Glutamatergic neuron (in vitro differentiated cells): Measurements from ENCODE around the gene HOXC13. TPM values are rescaled to one million over a fixed set of nuclear protein-coding genes. Genes with fewer than 3 reads are reported as not detected.

ENCODE experiments used
- DNase-seq: peaks from one replicate; pipeline ENCODE4 v3.0.0; 2022
- H3K27ac Mint-ChIP-seq: one replicate; pipeline ENCODE4 v1.8.0; 2020; ENCODE audit warnings: mild to moderate bottlenecking, mixed read lengths, inconsistent platforms; ENCODE audit not compliant: unreplicated experiment
- H3K27me3 Mint-ChIP-seq: one replicate; pipeline ENCODE4 v1.8.0; 2020; ENCODE audit warnings: mild to moderate bottlenecking, moderate library complexity, mixed read lengths, inconsistent platforms; ENCODE audit not compliant: unreplicated experiment
- H3K36me3 Mint-ChIP-seq: one replicate; pipeline ENCODE4 v1.8.0; 2020; ENCODE audit warnings: mild to moderate bottlenecking, mixed read lengths, inconsistent platforms; ENCODE audit not compliant: unreplicated experiment
- H3K4me1 Mint-ChIP-seq: one replicate; pipeline ENCODE4 v1.8.0; 2020; ENCODE audit warnings: mild to moderate bottlenecking, low read depth, mixed read lengths, inconsistent platforms; ENCODE audit not compliant: unreplicated experiment
- H3K4me3 Mint-ChIP-seq: one replicate; pipeline ENCODE4 v1.8.0; 2020; ENCODE audit warnings: mild to moderate bottlenecking, mixed read lengths, inconsistent platforms; ENCODE audit not compliant: unreplicated experiment
- H3K9me3 Mint-ChIP-seq: one replicate; pipeline ENCODE4 v1.8.0; 2020; ENCODE audit warnings: mild to moderate bottlenecking, moderate library complexity, mixed read lengths, inconsistent platforms; ENCODE audit not compliant: unreplicated experiment
- total RNA-seq: library from RNA; stranded (reverse); fragmentation: NEBNext Ultra II Directional; extraction: Animal tissue kit (Norgen Biotek cat#: 25700); gene quantifications from one replicate; pipeline ENCODE4 v1.2.1, GENCODE V29; 2021; ENCODE audit not compliant: unreplicated experiment
- TF ChIP-seq, protein P1 (sequence below): fragments of 200-600 bp; sonication (generic); IDR thresholded peaks from one replicate; pipeline ENCODE4 v1.5.0; 2021; ENCODE audit not compliant: partially characterized antibody, unreplicated experiment

The HOXC13 gene
- total RNA-seq, 1 donor from 2014 or later, result not detected

DNA sequence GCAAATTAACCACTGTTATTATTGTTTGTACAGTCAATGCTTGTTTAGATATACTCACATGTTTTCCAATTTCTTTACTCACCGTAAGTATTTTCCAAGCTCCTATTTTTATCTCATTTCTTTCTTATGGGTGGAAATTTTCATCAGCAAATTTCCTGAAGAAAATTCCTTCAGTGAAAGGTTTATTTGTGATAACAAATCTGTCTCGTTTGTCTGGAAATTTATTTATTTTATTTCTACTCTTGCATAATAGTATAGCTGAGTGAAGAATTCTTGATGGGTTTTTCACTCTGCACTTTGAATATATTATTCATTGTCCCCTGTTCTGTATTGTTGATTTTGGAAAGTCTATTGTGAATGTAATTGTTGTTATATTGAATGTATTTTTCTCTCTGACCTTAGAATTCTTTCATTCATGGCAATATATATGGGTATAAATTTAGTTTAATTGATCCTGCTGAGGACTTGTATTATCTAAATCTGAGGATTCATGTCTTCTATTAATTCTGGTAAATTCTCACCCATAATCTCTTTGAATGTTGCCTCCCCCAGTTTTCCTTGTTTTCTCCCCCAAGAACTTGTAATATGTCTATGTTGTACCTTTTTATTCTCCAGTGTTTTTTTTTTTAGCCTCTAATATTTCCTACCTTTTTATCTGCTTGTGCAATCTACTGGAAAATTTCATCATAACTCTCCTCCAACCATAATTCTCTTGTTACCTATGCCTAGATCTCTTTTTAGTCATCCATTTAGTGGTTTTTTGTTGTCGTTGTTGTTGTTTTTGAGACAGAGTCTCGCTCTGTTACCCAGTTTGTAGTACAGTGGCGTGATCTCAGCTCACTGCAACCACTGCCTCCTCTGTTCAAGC, 21.6 kb upstream of the HOXC13 start:
- DNase-seq, result no peak
- Mint-ChIP-seq H3K36me3 (no peaks in the 10 kb centered on the region), H3K4me1 (no peaks in the 10 kb centered on the region), H3K27me3 (peaks cover 3% of the 10 kb centered on the region), H3K4me3 (no peak overlapping the region), H3K27ac (no peak overlapping the region), H3K9me3 (no peaks in the 10 kb centered on the region)
- TF ChIP-seq, protein P1, sequence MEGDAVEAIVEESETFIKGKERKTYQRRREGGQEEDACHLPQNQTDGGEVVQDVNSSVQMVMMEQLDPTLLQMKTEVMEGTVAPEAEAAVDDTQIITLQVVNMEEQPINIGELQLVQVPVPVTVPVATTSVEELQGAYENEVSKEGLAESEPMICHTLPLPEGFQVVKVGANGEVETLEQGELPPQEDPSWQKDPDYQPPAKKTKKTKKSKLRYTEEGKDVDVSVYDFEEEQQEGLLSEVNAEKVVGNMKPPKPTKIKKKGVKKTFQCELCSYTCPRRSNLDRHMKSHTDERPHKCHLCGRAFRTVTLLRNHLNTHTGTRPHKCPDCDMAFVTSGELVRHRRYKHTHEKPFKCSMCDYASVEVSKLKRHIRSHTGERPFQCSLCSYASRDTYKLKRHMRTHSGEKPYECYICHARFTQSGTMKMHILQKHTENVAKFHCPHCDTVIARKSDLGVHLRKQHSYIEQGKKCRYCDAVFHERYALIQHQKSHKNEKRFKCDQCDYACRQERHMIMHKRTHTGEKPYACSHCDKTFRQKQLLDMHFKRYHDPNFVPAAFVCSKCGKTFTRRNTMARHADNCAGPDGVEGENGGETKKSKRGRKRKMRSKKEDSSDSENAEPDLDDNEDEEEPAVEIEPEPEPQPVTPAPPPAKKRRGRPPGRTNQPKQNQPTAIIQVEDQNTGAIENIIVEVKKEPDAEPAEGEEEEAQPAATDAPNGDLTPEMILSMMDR, result no peak

DNA sequence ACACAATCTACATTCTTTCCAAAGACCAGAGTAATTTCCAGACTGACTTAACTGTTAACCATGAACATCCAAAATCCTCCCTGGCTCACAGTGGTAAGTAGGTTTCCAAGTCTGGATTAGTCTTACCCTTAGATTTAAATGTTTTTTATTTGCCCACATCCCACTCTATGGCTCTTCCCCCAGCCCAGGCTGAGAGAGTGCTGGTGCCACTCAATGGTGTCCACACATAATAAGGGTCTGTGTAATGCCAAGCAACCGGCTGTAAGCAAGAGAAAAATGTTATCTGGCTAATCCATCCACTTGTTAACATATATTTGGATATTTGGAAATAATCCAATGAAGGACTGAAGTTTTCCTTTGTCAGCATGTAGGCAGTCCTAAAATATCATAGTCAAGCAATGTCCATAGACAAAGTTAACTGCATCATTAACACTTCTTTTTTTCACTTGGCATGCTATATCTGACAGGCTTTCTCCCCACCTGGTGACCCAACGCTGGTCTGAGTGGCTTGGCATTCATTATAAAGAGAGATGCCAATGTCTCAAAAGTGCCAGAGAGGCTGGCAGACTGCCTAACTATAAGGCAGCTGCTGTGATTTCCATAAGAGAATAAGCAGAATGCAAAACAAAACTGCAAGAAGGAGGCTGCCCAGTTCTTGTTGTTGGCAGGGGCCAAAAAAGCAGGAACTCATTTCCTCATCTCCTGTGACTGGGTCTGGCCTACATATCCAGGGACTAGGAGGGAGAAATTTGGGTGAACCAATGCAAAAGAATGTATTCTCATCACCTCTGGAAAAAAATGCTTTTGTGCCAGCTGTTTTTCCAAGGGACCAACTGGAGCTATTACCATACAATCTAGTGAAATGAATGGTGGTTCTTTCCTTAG, 13.9 kb upstream of the HOXC13 start:
- TF ChIP-seq, protein P1, result no peak
- no peaks in the 10 kb centered on the region for H3K36me3 Mint-ChIP-seq
- no peaks in the 10 kb centered on the region for H3K9me3 Mint-ChIP-seq
- peaks cover 21% of the 10 kb centered on the region for H3K27me3 Mint-ChIP-seq
- H3K4me3 Mint-ChIP-seq, result no peak overlapping the region
- H3K4me1 Mint-ChIP-seq, result no peaks in the 10 kb centered on the region
- DNase-seq, result no peak
- no peak overlapping the region for H3K27ac Mint-ChIP-seq

DNA sequence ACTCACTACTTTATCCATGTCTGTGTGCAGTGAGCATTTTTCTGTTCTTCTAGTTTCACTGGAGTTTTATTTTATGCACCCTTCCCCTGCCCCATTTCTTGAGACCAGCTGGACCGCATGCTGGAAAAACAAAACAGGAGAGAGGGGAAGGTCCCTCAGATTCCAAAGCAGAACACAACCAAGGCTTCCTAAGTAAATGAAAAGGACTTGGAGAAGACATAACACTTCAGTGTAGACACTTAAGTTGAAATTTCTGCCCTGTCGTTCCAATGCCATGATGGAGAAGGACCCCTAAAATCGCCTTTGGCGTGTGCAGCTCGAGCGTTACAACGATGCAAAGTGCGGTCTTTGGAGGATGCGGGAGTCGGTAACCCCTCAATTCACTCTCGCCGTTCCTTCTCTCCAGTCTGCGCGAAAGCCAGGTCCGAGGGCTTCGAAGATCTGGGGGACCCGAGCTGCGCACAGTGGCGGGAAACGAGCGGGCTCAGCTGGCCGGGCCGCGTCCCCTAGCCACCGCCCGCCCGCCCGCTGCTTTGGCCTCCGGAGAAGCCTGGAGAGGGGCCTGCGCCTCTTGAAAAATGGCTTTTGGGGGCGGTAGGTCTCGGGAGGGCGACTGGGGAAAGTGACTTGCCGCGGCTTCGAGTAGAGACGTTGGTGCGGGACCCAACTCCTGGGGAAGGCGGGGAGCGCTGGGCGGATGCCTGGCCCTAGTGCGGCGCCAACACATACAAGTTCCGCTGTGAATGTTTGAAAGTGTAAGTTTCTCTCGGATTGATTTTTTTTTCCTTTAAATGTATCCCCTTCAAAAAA, 11.2 kb upstream of the HOXC13 start:
- Mint-ChIP-seq H3K9me3 (peaks cover 2% of the 10 kb centered on the region), H3K4me1 (no peaks in the 10 kb centered on the region), H3K4me3 (no peak overlapping the region), H3K36me3 (no peaks in the 10 kb centered on the region), H3K27ac (no peak overlapping the region), H3K27me3 (peaks cover 30% of the 10 kb centered on the region)
- no peak for DNase-seq
- TF ChIP-seq, protein P1, result no peak

DNA sequence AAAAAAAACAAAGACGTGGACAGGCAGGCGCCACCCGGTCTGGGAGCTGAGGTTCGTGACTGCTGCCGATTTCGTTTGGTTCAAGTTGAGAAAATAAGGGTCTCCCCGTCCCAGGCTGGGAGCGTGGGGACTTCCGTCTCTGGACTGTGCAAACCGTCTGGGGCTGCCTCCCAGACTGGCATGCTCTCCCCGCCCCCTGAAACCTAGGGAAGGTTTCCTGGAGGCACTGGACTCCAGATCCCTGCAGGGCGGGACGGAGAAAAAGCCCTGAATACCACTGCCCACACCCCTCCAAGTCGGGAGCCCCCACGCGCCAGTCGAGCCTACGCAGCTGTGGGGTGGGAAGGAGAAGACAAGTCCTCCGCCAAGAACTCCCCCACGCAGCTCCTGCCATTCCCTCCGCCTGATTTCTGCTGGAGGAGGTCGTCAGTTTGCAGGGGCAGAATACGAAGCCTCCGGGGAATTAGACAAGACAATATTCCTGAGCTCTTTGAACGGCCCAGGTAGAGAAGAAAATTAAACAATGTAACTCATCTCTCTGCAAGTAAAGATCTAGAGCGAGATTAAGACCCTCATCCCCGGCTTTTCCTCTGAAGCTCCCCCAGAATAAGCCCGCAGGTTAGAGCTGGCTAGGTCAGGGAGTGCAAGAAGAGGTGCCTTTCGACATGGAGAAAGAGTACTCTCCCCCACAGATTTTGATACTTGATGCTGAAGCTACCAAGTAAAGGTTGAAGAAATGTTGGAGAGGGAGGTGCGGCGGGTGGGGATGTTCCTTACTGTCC, 10.4 kb upstream of the HOXC13 start:
- TF ChIP-seq, protein P1, result no peak
- H3K4me3 Mint-ChIP-seq, result no peak overlapping the region
- H3K4me1 Mint-ChIP-seq, result no peaks in the 10 kb centered on the region
- no peak for DNase-seq
- H3K27me3 Mint-ChIP-seq, result peaks cover 34% of the 10 kb centered on the region
- H3K9me3 Mint-ChIP-seq, result peaks cover 2% of the 10 kb centered on the region
- no peak overlapping the region for H3K27ac Mint-ChIP-seq
- H3K36me3 Mint-ChIP-seq, result no peaks in the 10 kb centered on the region
